ENCODE data around the gene TEN1. TPM values are rescaled to one million over a fixed set of nuclear protein-coding genes. Genes with fewer than 3 reads are reported as not detected.

TEN1 gene
- total and polyA plus RNA-seq, 9 of the 15 experiments (the other 6 are each of a cell fraction or from before 2014, with no cell fraction given) = 1.3 to 25.7 (median 10.1) TPM

GRCh38 chr17:75940727-75941441 is 38.2 kb upstream of the TEN1 start, which contains the start of gene FBF1 (continued):
- TF ChIP-seq GMEB1 (CRISPR knock-in tag; IDR thresholded peaks at IDR 0.05) = peak; percentile 62
- TF ChIP-seq ZNF318 (IDR thresholded peaks at IDR 0.05; ENCODE audit: borderline replicate concordance in 1 of 2, low read depth in 1 of 2) = no peak
- TF ChIP-seq SNIP1 (IDR thresholded peaks at IDR 0.05; ENCODE audit: low read depth) = no peak
- peak; percentile 74; the same call in 1 of the 2 replicates for TF ChIP-seq ERF (CRISPR knock-in tag; IDR thresholded peaks at IDR 0.05)
- TF ChIP-seq POLR2G (IDR thresholded peaks at IDR 0.05; ENCODE audit: low read depth, low read length) = peak; percentile 100
- TF ChIP-seq ZBTB12 (CRISPR knock-in tag; IDR thresholded peaks at IDR 0.05) = no peak
- TF ChIP-seq ZNF717 (CRISPR knock-in tag; IDR thresholded peaks at IDR 0.05) = no peak
- TF ChIP-seq ELK3 (CRISPR knock-in tag; IDR thresholded peaks at IDR 0.05) = no peak
- TF ChIP-seq ZNF551 (CRISPR knock-in tag; IDR thresholded peaks at IDR 0.05) = no peak
- no peak for TF ChIP-seq ZNF449 (CRISPR knock-in tag; IDR thresholded peaks at IDR 0.05)
- TF ChIP-seq PCBP2 (IDR thresholded peaks at IDR 0.05; ENCODE audit: low read depth, low read length, poor library complexity, severe bottlenecking) = no peak
- peak; percentile 33; the same call in 1 of the 2 replicates for TF ChIP-seq TOE1 (IDR thresholded peaks at IDR 0.05; ENCODE audit: borderline replicate concordance)
- no peak for TF ChIP-seq TOE1 (CRISPR knock-in tag; IDR thresholded peaks at IDR 0.05; ENCODE audit: borderline replicate concordance, low read depth)
